ENCODE data around the gene STK32B. TPM values are rescaled to one million over a fixed set of nuclear protein-coding genes. Genes with fewer than 3 reads are reported as not detected.

STK32B gene
- total and polyA plus RNA-seq, 2 of the 8 experiments (the other 6 are each of a cell fraction or from before 2014, with no cell fraction given) = 2.3 to 2.5 TPM

- TF ChIP-seq HDAC2 (IDR thresholded peaks at IDR 0.05; ENCODE audit: borderline replicate concordance in 1 of 2, low read depth in 2 of 2, low read length in 2 of 2) (no peak), TCF12 (IDR thresholded peaks at IDR 0.05; ENCODE audit: low read depth, low read length) (no peak)
These were observed 205.1 kb downstream of the STK32B start (continued) for GRCh38 chr4:5256421-5256820.

All from H1 (cell line).